SH-SY5Y (cell line): ENCODE measurements around the gene LRRC8B.

Experiments used
- GATA2 ChIP-seq: IDR thresholded peaks from 2 replicates; pipeline ENCODE4 v1.6.1; 2011; ENCODE audit warnings: mild to moderate bottlenecking, low read depth, low read length
- GATA3 ChIP-seq: IDR thresholded peaks from 2 replicates; pipeline ENCODE4 v1.6.1; 2011; ENCODE audit warnings: low read depth, mild to moderate bottlenecking, low read length, moderate library complexity

GRCh38 chr1:89546934-89547562 lies 22.4 kb downstream of the LRRC8B start:
- TF ChIP-seq GATA2, result no peak
- no peak for TF ChIP-seq GATA3
